ENCODE measurements around the gene TLCD1.

TLCD1 gene

DNA sequence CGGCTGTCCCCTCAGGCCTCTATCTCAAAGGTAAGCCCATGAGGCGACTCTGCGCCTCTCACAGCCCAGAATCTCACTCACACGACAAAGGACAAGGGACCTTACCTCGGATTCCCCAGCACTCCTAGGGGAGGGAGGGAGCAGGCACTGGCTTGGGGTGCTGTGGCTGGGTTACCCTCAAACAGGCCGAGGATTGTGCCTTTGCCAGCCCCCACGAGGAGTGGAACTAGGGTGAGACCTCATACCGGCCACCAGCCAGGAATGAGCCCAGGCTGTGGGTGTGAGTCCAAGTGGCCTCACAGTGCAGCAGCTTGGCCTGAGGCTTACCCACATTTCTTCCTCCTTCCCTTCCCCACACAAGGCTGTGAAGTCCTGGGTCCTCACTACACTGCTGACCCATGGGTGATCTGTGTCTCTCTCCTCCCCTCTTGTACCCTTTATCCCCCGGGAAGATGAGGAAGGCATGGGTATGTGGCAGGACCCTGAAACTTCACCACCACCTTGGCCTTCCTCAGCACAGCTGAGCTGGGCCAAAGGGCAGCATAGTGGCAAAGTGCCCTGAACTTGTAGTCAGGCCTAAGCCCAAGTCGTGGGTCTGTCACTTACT, 20.2 kb downstream of the TLCD1 start:
- DNase-seq (ENCODE audit: low read depth): no peak
- no peak overlapping the region for H3K4me3 ChIP-seq (ENCODE audit: low read length)

GRCh38 chr17:28705074-28705659, 20.9 kb downstream of the TLCD1 start:
- no peak for DNase-seq (ENCODE audit: low read depth)
- no peak overlapping the region for H3K4me3 ChIP-seq (ENCODE audit: low read length)
- TF ChIP-seq, protein P1, sequence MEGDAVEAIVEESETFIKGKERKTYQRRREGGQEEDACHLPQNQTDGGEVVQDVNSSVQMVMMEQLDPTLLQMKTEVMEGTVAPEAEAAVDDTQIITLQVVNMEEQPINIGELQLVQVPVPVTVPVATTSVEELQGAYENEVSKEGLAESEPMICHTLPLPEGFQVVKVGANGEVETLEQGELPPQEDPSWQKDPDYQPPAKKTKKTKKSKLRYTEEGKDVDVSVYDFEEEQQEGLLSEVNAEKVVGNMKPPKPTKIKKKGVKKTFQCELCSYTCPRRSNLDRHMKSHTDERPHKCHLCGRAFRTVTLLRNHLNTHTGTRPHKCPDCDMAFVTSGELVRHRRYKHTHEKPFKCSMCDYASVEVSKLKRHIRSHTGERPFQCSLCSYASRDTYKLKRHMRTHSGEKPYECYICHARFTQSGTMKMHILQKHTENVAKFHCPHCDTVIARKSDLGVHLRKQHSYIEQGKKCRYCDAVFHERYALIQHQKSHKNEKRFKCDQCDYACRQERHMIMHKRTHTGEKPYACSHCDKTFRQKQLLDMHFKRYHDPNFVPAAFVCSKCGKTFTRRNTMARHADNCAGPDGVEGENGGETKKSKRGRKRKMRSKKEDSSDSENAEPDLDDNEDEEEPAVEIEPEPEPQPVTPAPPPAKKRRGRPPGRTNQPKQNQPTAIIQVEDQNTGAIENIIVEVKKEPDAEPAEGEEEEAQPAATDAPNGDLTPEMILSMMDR (conservative IDR thresholded peaks at IDR 0.05; ENCODE audit: low read length): no peak

More for the DNA sequence above, 20.2 kb downstream of the TLCD1 start:
- TF ChIP-seq, protein P1 (conservative IDR thresholded peaks at IDR 0.05; ENCODE audit: low read length): no peak

DNA sequence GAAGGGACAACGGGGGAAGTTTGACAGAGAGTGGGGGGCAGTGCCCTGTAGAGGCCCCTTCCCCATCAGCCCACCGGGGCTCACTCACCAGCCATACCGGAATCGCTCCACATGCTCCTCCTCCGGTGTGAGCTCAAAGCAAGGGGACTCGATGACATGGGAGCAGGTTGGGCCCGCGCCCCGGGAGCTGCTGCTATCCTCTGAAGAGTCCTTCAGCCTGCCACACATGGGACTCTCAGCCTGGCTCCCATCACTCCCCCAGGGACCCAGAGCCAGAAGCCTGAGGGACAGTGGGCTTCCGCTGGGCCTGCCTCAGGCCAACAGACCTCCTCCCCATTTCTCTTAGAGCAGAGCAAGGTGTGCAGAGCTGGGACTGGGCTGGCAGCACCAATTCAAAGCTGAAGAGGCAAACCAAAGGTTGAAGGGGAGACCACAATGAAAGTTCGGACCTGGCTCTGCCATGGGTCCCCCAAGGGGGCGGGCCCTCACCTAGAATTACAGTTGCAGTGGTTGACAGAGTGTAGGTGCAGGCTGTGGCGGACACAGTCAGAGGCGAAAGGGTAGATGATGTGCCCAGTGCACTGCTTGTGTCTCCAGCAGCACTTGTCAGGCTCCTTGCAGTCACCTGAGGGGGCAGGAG, 21.7 kb downstream of the TLCD1 start:
- no peak overlapping the region for H3K4me3 ChIP-seq (ENCODE audit: low read length)
- TF ChIP-seq, protein P1 (conservative IDR thresholded peaks at IDR 0.05; ENCODE audit: low read length): no peak
- no peak for DNase-seq (ENCODE audit: low read depth)

DNA sequence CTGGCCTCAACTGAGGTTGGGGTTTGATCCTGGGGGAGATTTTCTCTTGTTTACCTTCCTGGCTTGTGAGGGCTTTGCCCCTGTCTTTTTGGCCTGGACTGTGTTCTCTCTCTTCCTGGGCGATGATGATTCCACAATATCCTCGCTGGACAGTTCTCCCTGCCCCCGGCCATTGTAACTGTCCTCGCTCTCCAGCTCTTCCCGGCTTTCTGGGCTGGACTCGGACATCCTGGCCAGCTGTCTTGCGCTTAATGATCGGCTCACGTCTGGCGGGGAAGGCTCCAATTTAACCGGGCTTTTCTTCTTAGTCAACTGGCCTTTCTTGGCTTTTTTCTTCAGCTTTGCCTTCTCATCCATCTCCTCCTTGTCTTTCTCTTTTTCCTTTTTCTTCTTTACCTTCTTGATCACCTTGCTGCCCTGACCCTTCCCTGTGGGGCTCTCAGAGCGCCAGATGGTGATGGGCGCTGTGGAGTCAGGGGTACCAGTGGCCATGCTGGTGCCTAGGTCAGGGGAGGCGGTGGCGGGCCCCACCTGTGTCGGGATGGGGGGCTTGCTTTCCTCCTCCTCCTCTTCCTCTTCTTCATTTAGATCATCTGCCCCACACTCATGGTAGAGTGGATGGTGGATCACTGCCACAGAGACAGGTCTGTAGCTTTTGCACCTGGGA, 22.3 kb downstream of the TLCD1 start:
- no peak overlapping the region for H3K4me3 ChIP-seq (ENCODE audit: low read length)
- TF ChIP-seq, protein P1 (conservative IDR thresholded peaks at IDR 0.05; ENCODE audit: low read length): no peak
- no peak for DNase-seq (ENCODE audit: low read depth)

DNA sequence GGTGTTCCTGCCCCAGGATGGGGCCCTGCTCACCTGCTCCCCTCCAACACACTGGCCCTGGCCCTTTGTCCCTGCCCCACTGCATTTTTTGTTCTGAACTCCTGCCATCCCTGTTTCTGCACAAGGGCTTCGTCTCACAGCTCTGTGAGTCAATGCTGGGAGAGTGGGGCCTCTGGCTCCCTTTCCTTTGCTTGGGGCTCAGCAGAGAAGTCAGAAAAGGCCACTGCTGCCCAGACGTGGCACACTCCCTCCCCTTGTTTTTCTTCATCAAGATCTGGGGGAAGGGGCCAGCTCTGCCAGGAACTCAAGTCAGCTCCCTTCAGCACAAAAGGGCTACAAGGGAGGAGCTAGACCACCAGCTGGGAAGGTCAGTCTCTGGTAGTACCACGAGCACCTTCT, 23.3 kb downstream of the TLCD1 start:
- H3K4me3 ChIP-seq (ENCODE audit: low read length): no peak overlapping the region
- no peak for DNase-seq (ENCODE audit: low read depth)
- TF ChIP-seq, protein P1 (conservative IDR thresholded peaks at IDR 0.05; ENCODE audit: low read length): no peak

DNA sequence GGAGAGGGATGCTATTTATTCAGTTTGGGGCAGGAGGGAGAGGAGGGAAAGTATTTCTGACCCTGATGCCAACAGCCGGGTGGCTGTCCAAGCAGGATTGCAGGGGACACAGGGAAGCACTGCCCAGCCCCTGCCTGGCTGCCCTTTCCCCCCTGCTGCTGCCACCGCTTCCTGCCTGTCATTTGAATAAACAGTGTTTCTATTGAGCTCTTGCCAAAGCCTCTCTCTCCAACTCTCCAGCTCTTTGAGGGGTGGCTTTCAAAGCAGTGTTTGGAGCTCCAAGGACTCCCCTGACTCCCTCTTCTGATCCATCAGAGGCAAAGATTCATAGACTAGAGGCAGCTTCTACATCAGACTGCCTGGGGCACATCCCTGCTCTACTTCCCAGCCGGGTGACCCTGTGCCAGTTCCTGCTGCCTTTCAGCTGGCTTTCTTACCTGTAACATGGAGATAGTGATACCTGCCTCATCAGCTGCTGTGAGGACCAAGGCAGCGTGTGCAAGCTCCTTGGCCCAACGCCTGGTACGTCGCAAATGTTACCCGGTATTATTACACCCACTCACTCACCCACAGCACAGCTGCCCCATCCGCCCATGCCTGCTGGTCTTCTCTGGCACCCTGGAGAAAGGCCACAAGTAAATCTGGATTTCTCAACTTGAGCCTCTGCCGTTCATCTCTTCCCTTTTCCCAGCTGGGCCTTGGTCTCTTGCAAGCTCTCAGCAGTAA, 23.8 kb downstream of the TLCD1 start:
- no peak for DNase-seq (ENCODE audit: low read depth)
- no peak overlapping the region for H3K4me3 ChIP-seq (ENCODE audit: low read length)
- TF ChIP-seq, protein P1 (conservative IDR thresholded peaks at IDR 0.05; ENCODE audit: low read length): no peak
